Activated T-helper 2 cell treated with anti-CD3 and anti-CD28 coated beads, Interferon-gamma antibody, Interleukin-2, Interleukin-4, amounts not matched to agents 10 μg/mL and 5 μg/mL and 100 μg/mL, durations not matched to agents 14 hours and 24 hours and 36 hours (primary cell): ENCODE data around the gene PPP1R18. TPM values are rescaled to one million over a fixed set of nuclear protein-coding genes. Genes with fewer than 3 reads are reported as not detected.
A peak's percentile ranks its signal among the peaks of the same experiment; 100 is the strongest.
"Not testable (repeated sequence)": the region's sequence is repeated elsewhere in the genome, so short reads cannot be mapped to it uniquely, and the experiment has no call there.

ENCODE experiments used
- DNase-seq: peaks from one replicate; pipeline ENCODE4 v3.0.0; 2021; ENCODE audit warnings: low spot score
- H3K27ac Mint-ChIP-seq: one replicate; pipeline ENCODE4 v1.8.0; 2021; ENCODE audit warnings: mixed read lengths
- H3K27me3 Mint-ChIP-seq: one replicate; pipeline ENCODE4 v1.8.0; 2021; ENCODE audit warnings: low read depth, mixed read lengths
- H3K36me3 Mint-ChIP-seq: one replicate; pipeline ENCODE4 v1.8.0; 2021; ENCODE audit warnings: low read depth, mixed read lengths
- H3K4me1 Mint-ChIP-seq: one replicate; pipeline ENCODE4 v1.8.0; 2021; ENCODE audit warnings: low read depth, mixed read lengths
- H3K4me3 Mint-ChIP-seq: one replicate; pipeline ENCODE4 v1.8.0; 2021; ENCODE audit warnings: low read depth, mild to moderate bottlenecking, moderate library complexity, mixed read lengths
- H3K9me3 Mint-ChIP-seq: one replicate; pipeline ENCODE4 v1.8.0; 2021; ENCODE audit warnings: mixed read lengths
- intact Hi-C: fragments of 100-400 bp; cut with micrococcal nuclease; formaldehyde crosslinking; loops from one replicate; pipeline ENCODE4 v1.15.1; 2023
- total RNA-seq: library from RNA; stranded (reverse); gene quantifications from 2 replicates; pipeline ENCODE4 v1.2.3, GENCODE V29; 2022

PPP1R18 gene
- total RNA-seq, 1 donor from 2014 or later: 137 TPM

DNA sequence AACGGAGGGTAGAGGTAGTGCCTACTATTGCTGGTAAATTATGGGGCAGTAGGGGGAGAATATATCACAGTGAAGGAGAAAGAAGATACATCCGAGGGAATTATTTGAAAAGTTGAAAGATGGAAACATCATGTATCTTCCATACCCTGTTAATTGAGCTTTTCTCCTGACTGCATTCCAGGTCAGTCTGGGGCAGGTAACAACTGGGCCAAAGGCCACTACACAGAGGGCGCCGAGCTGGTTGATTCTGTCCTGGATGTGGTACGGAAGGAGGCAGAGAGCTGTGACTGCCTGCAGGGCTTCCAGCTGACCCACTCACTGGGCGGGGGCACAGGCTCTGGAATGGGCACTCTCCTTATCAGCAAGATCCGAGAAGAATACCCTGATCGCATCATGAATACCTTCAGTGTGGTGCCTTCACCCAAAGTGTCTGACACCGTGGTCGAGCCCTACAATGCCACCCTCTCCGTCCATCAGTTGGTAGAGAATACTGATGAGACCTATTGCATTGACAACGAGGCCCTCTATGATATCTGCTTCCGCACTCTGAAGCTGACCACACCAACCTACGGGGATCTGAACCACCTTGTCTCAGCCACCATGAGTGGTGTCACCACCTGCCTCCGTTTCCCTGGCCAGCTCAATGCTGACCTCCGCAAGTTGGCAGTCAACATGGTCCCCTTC is 36.9 kb upstream of the PPP1R18 start:
- Mint-ChIP-seq H3K4me3 (peak overlapping the region; percentile 93), H3K36me3 (peaks cover 77% of the 10 kb centered on the region), H3K4me1 (peaks cover 38% of the 10 kb centered on the region), H3K27ac (peak overlapping the region; percentile 97)
- H3K9me3 Mint-ChIP-seq, H3K27me3 Mint-ChIP-seq, DNase-seq: not testable (repeated sequence)
- intact Hi-C loops: loop anchor here (5.0 kb wide), 2 partner anchors 154 to 236 kb away; partner anchors contain the start of gene HLA-E

DNA sequence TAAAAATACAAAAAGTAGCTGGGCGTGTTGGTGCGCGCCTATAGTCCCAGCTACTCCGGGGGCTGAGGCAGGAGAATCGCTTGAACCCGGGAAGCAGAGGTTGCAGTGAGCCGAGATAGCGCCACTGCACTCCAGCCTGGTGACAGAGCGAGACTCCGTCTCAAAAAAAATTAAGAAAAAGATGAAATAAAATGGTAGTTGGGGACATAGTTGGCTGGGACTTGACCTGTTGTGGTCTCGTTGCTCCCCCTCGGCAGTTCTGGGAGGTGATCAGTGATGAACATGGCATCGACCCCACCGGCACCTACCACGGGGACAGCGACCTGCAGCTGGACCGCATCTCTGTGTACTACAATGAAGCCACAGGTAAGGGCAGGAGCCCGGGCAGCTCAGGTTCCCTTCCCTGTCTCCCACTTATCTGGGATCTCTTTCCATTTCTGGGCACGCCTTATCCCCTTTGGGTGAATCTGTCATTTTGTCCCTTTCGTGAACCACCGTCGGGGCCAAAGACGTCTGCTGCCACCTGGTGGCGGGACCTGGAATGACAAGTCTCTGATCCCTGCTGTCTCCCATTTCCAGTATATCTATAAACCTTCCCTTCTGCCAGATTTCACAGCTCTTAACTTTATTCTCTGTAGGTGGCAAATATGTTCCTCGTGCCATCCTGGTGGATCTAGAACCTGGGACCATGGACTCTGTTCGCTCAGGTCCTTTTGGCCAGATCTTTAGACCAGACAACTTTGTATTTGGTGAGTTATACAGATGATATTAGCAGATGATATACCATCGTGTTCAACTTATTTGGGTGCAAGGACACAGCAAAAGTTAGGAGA is 36.1 kb upstream of the PPP1R18 start:
- peak overlapping the region; percentile 97 for H3K27ac Mint-ChIP-seq
- no peaks in the 10 kb centered on the region for H3K27me3 Mint-ChIP-seq
- peaks cover 71% of the 10 kb centered on the region for H3K36me3 Mint-ChIP-seq
- intact Hi-C loops: loop anchor here (1.0 to 5.0 kb wide), 3 partner anchors 43 to 235 kb away; partner anchors contain the start of gene HLA-E
- peak overlapping the region; percentile 93 for H3K4me3 Mint-ChIP-seq
- H3K4me1 Mint-ChIP-seq: peaks cover 41% of the 10 kb centered on the region
- H3K9me3 Mint-ChIP-seq: no peaks in the 10 kb centered on the region
- DNase-seq: peak; percentile 78

DNA sequence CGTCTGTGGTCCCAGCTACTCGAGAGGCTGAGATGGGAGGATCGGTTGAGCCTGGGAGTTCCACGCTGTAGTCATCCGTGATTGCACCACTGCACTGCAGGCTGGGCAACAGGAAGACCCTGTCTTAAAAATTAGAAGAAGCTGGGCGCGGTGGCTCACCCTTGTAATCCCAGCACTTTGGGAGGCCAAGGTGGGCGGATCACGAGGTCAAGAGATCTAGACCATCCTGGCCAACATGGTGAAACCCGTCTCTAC is 35.5 kb upstream of the PPP1R18 start:
- peaks cover 71% of the 10 kb centered on the region for H3K36me3 Mint-ChIP-seq
- H3K9me3 Mint-ChIP-seq, H3K27me3 Mint-ChIP-seq, DNase-seq: not testable (repeated sequence)
- peak overlapping the region; percentile 93 for H3K4me3 Mint-ChIP-seq
- H3K4me1 Mint-ChIP-seq: peaks cover 43% of the 10 kb centered on the region
- peak overlapping the region; percentile 97 for H3K27ac Mint-ChIP-seq
- intact Hi-C loops: loop anchor here (1.0 to 5.0 kb wide), 3 partner anchors 43 to 235 kb away; partner anchors contain the start of gene HLA-E

DNA sequence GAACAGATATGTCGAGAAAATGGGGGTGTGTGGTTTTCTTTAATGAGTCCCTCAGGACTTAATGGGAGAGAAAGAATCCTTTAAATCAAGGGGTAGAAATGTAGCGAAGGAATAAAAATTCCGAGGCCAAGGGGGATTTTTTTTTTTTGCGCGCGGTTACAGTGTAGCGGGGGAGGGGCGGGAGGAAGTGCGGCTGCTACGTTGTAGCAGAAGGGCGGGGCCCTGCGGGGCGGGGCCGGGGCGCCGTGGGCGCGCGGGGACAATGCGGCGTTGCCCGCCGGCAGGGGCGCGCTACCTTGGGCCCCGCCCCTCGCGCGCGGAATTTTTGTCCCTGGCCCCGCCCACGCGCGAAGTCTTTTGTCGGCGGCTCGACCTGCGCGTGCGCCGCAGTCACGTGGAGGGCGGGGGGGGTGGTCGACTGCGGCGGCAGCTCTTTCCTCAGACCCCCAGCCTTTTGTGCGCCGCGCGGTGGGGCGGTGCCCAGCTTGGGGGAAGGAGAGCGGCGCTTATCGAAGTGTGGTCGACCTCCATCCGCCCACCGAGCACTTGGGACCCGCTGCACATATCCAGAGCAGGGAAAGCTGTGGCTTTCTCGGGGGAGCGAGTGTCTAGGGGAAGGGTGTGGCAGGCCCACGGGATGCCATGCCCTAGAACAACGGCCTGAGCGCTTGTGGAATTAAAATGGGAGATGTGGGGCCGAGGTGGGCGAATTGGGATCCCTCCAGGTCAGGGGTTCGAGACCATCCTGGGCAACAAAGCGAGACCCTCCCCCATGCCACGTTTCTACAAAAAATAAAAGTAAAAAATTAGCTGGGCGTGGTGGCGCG is 35.0 kb upstream of the PPP1R18 start:
- H3K27ac Mint-ChIP-seq: peak overlapping the region; percentile 97
- peaks cover 70% of the 10 kb centered on the region for H3K36me3 Mint-ChIP-seq
- DNase-seq: peak; percentile 90
- peak overlapping the region; percentile 93 for H3K4me3 Mint-ChIP-seq
- H3K4me1 Mint-ChIP-seq: peaks cover 48% of the 10 kb centered on the region
- no peaks in the 10 kb centered on the region for H3K27me3 Mint-ChIP-seq
- no peaks in the 10 kb centered on the region for H3K9me3 Mint-ChIP-seq
- intact Hi-C loops: loop anchor here (1.0 to 5.0 kb wide), 5 partner anchors 16 to 234 kb away; partner anchors contain the start of gene HLA-E

DNA sequence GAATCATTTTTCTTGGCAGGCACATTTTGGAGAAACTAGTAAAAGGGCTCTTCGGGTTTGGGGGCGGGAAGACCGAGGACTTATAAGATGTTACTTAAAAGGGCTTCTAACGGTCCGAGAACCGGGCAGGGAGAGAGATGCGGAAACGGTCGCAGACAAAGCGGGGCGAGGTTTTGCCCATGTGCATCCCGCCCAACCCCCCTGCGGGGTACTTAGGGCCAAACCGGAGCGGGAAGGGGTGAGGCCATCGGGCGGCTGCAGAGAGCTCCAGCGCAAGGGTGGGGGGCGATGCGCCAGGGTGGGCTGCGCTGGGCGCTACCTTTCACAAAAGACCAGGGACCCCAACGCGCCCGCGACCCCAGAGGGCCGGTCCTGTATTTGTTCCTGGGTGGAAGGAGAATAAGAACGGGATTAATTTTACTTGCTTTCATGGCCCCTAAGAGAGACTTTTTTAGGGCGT is 34.3 kb upstream of the PPP1R18 start:
- H3K36me3 Mint-ChIP-seq: peaks cover 69% of the 10 kb centered on the region
- peak; percentile 56 for DNase-seq
- no peaks in the 10 kb centered on the region for H3K27me3 Mint-ChIP-seq
- intact Hi-C loops: loop anchor here (1.0 to 5.0 kb wide), 5 partner anchors 17 to 233 kb away; partner anchors contain the start of genes HLA-E and PRR3
- peaks cover 52% of the 10 kb centered on the region for H3K4me1 Mint-ChIP-seq
- H3K9me3 Mint-ChIP-seq: no peaks in the 10 kb centered on the region
- H3K4me3 Mint-ChIP-seq: peak overlapping the region; percentile 93
- peak overlapping the region; percentile 97 for H3K27ac Mint-ChIP-seq

DNA sequence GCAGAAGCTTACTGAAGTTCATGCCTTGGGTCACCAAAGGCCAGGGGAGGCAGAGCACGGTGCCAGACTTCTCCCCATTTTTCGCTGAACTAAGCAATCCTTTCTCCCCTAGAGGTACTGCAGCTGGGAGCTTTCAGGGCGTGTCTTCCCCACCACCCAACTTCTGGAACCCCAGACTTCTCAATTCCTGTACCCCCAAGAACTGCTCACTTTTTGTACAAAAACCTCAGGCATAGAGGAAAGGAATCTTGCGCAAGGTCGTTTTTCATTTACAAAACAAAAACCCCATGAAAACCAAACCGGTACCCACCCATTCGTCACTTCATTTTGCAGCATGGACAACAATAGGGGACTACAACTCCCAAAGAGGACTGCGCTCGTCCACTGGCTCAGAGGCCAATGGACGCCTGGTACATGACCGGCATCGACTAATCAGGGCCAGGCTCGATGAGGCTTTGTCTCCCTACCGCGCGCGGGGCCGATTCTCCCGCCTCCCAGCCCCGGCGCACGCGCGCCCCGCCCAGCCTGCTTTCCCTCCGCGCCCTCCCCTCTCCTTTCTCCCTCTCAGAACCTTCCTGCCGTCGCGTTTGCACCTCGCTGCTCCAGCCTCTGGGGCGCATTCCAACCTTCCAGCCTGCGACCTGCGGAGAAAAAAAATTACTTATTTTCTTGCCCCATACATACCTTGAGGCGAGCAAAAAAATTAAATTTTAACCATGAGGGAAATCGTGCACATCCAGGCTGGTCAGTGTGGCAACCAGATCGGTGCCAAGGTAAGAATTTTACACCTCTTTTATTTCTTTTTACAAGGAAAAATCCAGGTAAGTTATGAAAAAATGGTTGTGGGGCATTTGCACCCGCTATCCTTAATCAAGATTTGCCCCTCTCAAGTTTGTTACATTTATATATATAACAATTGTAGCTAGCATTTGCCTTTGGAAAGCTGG is 33.6 kb upstream of the PPP1R18 start, which contains the start of gene TUBB:
Gene TUBB, plus strand, starts transcription at position 562 of the 947 bp plus-strand sequence. Its CDS starts 155 bp downstream, at position 717.
- Mint-ChIP-seq H3K36me3 (peaks cover 69% of the 10 kb centered on the region), H3K9me3 (no peaks in the 10 kb centered on the region), H3K27ac (peak within 1 kb of the TSS; percentile 97), H3K4me3 (peak within 1 kb of the TSS; percentile 93), H3K4me1 (peaks cover 51% of the 10 kb centered on the region), H3K27me3 (no peaks in the 10 kb centered on the region)
- DNase-seq: peak; percentile 95
- intact Hi-C loops: loop anchor here (1.0 to 5.0 kb wide), 4 partner anchors 148 to 233 kb away; partner anchors contain the start of genes ABCF1, HLA-E and PRR3

DNA sequence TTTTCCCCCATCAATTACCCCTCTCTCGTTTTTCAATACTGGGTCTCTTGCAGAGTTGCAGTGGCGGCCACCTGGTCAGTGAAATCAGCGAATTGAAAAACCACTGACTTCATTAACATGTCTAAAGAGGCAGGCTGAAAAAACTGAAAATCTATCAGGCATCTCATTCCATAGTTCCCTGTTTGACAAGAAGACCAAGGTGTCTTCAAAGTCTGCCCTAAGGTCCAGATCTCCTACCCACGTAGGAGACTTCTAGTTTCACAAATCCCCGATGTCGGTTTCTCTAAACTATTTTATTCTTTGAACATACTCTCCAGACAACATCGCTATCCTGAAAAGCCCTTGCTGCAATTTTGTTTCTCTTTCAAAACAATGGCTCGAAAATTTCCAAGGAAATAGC is 32.9 kb upstream of the PPP1R18 start:
- H3K4me1 Mint-ChIP-seq: peaks cover 49% of the 10 kb centered on the region
- peak overlapping the region; percentile 93 for H3K4me3 Mint-ChIP-seq
- peak overlapping the region; percentile 97 for H3K27ac Mint-ChIP-seq
- DNase-seq: no peak
- intact Hi-C loops: loop anchor here (5.0 kb wide), 1 partner anchor 147 kb away; the partner anchor contains the start of gene ABCF1
- no peaks in the 10 kb centered on the region for H3K9me3 Mint-ChIP-seq
- H3K36me3 Mint-ChIP-seq: peaks cover 69% of the 10 kb centered on the region
- no peaks in the 10 kb centered on the region for H3K27me3 Mint-ChIP-seq

DNA sequence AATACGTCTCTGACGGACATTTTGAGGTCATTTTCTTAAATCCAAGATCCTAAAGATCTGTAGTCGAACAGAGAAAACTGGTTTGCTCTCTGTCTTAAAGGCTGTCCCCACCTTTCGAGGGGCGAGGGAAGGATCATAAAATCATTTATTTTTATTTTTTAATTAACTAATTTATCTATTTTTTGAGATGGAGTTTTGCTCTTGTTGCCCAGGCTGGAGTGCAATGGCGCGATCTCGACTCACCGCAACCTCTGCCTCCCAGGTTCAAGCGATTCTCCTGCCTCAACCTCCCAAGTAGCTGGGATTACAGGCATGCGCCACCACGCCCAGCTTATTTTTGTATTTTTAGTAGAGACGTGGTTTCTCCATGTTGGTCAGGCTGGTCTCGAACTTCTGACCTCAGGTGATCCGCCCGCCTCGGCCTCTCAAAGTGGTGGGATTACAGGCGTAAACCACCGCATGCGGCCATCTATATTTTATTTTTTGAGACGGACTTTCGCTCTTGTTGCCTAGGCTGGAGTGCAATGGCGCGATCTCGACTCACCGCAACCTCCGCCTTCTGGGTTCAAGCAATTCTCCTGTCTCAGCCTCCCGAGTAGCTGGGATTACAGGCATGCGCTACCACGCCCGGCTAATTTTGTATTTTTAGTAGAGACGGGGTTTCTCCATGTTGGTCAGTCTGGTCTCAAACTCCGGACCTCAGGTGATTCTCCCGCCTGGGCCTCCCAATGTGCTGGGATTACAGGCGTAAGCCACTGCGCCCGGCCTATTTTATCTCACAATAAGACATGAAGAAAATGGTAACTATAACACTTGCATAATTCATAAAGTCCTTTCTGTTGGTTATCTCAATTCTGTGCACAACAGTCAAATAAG is 31.6 kb upstream of the PPP1R18 start:
- not testable (repeated sequence) for H3K27me3 Mint-ChIP-seq, H3K9me3 Mint-ChIP-seq, DNase-seq
- H3K4me1 Mint-ChIP-seq: peaks cover 42% of the 10 kb centered on the region
- peak overlapping the region; percentile 95 for H3K4me3 Mint-ChIP-seq
- intact Hi-C loops: loop anchor here (1.0 to 5.0 kb wide), 5 partner anchors 31 to 146 kb away; partner anchors contain the start of genes ABCF1, C6orf136, MRPS18B and PPP1R10
- H3K36me3 Mint-ChIP-seq: peaks cover 68% of the 10 kb centered on the region
- peak overlapping the region; percentile 95 for H3K27ac Mint-ChIP-seq

DNA sequence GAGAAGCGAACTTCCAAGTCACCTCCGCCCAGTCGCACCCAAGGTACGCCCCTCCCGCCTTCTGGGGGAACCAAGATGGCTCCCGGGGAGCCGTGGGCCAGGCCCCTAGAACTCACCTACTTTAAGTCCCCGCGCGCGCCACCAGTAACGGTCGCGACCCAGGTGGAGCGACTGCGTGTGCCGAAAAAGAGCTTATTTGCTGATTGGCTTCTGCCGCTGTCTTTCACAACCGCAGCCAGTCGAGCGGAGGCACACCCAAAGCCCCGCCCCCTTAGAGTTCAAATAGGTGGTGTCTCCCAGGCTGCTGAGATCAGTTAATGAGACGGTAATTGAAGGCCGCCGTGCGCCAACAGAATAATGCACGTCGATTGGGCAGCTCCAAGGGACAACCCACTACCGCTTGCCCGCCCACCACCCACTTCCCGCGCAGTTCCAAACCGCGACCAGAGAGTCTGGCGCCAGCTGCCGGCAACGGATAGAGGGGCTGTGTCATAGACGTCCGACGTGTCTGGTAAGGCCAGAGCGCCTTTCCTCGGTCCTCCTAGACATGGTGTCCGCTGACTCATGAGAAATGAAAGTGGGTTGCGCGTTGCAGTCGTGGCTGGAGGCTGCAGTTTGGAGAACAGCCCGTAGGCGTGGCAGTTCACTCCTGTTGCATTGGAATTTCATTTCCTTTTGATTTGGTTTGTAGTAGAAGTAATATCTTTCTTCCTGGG is 30.8 kb upstream of the PPP1R18 start, which contains the start of gene MDC1:
Gene MDC1, minus strand, starts transcription at position 153 of the 716 bp plus-strand sequence. CDS start 2,106 bp downstream, outside the sequence.
- H3K4me3 Mint-ChIP-seq: peak within 1 kb of the TSS; percentile 95
- H3K27me3 Mint-ChIP-seq: no peaks in the 10 kb centered on the region
- peak within 1 kb of the TSS; percentile 98 for H3K27ac Mint-ChIP-seq
- DNase-seq: peak; percentile 100
- H3K9me3 Mint-ChIP-seq: no peaks in the 10 kb centered on the region
- intact Hi-C loops: loop anchor here (1.0 to 5.0 kb wide), 5 partner anchors 30 to 145 kb away; partner anchors contain the start of genes ABCF1, C6orf136, MRPS18B and PPP1R10
- peaks cover 43% of the 10 kb centered on the region for H3K4me1 Mint-ChIP-seq
- H3K36me3 Mint-ChIP-seq: peaks cover 68% of the 10 kb centered on the region

DNA sequence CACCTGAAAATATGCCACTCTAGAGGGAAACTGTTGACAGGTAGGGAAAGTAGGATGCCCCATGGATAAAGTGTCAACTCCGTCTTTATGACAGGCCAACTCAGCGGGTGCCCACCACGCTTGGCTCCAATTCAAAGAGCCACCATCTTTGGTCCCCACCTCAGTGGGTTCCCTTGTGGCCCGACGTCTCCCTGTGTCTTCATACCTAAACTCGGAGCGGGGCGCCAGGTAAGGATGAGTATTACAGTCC is 30.4 kb upstream of the PPP1R18 start:
- Mint-ChIP-seq H3K27me3 (no peaks in the 10 kb centered on the region), H3K4me3 (peak overlapping the region; percentile 95), H3K27ac (peak overlapping the region; percentile 98), H3K36me3 (peaks cover 68% of the 10 kb centered on the region), H3K4me1 (peaks cover 48% of the 10 kb centered on the region), H3K9me3 (no peaks in the 10 kb centered on the region)
- no peak for DNase-seq
- intact Hi-C loops: loop anchor here (1.0 to 5.0 kb wide), 5 partner anchors 30 to 145 kb away; partner anchors contain the start of genes ABCF1, C6orf136, MRPS18B and PPP1R10
